Right lung (tissue), 5 donors: ENCODE data around the gene IFI35. TPM values are rescaled to one million over a fixed set of nuclear protein-coding genes. Genes with fewer than 3 reads are reported as not detected.
"Not testable (repeated sequence)": the region's sequence is repeated elsewhere in the genome, so short reads cannot be mapped to it uniquely, and the experiment has no call there.

Experiments used
- DNase-seq, 2 donors: peaks; one replicate each; pipeline ENCODE4 v3.0.0-alpha.2; 2013
- polyA plus RNA-seq, 5 donors: library from polyadenylated mRNA; unstranded; fragments of 120-200 nt; gene quantifications; one replicate each; pipeline versions ENCODE4 v1.2.1 to v1.2.3, GENCODE V29; 2013; ENCODE audit warnings: inconsistent platforms in 1 of 5, low replicate concordance in 1 of 5; ENCODE audit not compliant: insufficient read length in 5 of 5, insufficient read depth in 1 of 5

The IFI35 gene
- polyA plus RNA-seq, 5 donors, result 14.6 to 20.5 (median 16.0) TPM

DNA sequence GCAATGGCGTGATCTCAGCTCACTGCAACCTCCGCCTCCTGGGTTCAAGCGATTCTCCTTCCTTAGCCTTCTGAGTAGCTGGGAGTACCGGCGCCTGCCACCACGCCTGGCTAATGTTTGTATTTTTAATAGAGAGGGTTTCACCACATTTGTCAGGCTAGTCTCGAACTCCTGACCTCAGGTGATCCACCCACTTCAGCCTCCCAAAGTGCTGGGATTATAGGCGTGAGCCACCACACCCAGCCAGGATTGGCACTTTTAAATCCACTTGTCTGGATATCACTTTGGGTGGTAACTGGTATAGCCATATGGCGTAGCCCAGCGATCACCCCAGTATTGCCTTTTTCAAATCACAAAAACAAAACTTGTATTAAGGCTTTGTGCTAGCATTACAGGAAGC, 12.7 kb upstream of the IFI35 start:
- not testable (repeated sequence) for DNase-seq

DNA sequence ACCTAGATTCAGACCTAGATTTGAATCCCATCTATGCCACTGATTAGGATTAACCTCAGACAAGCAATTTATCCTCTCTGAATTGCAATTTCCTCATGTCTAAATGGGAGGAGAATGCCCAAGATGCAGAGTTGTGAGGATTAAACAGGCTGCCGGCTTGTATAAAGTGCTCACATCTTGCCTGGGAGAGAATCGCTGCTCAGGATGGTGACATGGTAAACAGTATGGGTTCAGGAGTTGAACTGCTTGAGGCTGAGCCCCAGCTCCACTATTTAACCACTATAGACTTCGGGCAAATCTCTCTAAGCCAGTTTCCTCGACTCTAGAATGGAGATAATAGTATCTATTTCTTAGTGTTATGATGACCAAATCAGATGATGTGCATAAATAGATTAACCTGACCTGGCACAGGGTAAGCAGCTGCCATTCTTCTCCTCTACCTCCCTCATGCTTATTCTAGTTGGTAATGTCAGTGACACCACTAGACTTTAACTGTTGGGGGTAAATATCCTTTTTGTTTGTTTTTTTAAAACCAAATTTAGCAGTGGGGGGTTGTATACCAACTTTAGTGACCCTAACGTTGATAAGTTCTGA, 9.1 kb upstream of the IFI35 start:
- DNase-seq, result no peak

DNA sequence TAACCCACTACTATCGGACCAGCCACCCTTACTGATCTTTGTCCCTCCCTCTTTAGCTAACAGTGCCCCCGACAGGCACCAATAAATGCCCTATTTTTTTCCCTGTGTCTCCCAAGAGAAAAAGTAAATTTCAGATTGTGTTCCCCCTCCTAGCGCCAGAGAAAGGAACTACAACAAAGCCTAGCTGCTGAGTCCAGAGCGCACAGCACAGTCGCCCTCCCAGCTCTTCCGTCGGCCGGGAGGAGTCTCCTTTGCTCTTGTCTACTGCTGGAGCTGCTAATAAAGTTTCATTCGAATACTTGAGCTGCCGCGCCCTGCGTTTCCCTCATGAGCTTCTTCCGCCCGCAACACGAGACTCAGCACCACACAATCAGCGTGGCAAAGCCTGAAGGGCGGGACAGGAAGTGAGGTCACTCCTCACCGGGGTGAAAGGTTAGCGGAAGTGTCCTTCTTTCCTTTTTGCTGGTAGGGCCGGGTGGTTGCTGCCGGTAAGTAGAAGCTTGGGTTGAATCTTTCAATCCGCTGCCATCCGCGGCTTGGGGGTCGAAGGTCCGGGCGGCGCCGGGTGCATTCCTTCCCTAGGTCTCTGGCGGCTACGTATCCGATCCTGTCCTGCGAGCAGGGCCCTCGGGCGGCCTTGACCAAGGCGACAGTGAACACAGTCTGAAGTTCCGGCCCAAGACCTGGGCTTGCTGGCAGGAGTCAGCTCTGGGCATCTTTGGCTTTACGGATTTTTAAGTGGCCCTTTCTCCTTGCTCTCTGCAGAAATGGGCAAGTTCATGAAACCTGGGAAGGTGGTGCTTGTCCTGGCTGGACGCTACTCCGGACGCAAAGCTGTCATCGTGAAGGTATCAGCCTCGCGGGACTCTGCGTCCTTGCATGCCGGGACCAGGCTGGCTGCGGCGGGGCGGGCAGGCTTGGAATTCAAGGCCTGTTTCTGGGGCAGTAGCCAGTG, 8.3 kb upstream of the IFI35 start, which contains the start of gene RPL27:
Gene RPL27 (plus strand): TSS at position 436 of the 955 bp plus-strand sequence. CDS start 332 bp downstream, at position 768.
- peak; percentile 99 to 100 for DNase-seq

DNA sequence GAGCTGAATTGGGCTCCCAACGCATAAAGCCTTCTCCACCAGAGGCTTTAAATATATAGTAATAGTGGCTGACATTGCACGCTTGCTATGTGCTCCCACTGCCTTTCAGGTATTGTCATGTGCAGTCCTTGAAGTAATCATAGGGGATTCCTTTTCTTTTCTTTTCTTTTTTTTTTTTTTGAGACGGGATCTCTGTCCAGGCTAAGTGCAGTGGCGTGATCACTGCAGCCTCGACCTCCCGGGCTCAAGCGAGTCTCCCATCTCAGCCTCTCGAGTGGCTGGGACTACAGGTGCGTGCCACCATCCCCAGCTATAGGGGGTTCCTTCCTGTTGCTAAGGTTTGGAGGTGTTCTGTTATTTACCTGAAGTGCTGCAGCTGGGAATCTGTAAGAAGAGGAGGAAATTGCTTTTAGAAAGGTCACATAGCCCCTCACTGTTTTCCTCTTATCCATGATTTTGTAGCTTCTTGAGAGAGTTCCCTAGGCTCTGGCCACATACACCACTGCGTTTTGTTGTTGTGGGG, 7.5 kb upstream of the IFI35 start:
- no peak for DNase-seq

DNA sequence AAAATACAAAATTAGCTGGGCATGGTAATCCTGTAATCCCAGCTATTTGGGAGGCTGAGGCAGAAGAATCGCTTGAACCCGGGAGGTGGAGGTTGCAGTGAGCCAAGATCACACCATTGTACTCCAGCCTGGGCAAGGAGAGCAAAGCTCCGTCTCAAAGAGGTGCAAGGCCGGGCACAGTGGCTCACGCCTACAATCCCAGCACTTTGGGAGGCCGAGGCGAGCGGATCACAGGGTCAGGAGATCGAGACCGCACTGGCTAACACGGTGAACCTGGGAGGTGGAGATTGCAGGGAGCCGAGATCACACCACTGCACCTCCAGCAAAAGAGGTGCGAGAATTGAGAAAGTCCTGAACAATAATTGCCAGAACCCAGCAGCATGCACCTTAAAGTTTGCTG, 5.7 kb upstream of the IFI35 start:
- not testable (repeated sequence) for DNase-seq

DNA sequence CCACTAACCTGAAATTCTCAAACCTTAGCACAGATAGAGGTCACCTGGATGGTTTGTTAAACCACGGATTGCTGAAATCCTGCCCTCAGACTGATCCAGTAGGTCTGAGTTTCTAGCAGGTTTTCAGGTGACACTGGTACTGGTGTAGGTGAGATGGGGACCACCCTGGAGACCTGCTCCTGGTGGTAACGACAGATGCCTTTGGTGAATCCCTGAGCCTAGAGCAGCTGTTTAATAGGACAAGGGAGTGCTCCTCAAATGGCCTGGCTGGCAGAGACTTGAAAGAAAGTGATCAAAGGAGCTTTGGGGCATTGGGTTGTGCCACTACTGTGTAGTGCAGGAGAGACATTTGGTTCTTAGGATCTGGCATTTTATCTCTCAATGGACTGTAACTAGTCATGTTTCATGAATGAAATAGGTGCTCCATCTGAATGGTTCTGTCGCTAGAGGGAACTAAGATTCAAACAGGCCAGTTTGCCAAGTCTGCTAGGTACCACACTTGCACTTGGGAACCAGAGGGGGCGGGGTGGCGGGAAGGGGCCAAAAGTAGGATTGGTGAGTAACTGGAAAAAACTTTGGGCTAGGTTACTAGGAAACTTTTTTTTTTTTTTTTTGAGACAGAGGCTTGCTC, 2.9 kb upstream of the IFI35 start:
- no peak for DNase-seq

DNA sequence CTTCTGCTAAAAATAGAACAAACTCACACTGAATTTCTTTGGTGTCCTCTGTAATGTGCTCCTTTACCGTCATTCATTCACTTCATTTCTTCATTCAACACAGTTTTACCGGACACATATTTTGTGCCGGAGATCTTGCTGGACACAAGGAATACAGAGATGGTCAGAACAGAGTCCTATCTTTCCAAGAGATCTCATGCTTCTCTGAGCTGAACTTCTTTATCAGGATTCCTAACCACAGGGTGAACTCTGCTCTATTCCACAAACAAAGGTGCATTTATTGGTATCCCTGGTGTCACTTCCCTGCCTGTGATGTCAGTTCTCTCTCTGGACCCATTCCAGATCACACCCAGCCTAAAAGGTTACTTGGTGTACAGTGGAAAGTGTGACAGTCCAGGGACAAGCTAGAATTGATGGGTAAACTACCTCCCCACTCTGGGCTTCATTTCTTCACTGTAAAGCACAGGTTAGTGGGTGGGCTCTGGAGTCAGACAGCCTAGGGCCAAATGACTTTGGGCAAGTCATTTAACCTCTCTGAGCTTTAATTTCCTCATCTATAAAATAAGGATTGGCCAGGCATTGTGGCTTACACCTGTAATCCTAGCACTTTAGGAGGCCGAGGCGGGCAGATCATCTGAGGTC, 4.2 kb downstream of the IFI35 start:
- no peak for DNase-seq

DNA sequence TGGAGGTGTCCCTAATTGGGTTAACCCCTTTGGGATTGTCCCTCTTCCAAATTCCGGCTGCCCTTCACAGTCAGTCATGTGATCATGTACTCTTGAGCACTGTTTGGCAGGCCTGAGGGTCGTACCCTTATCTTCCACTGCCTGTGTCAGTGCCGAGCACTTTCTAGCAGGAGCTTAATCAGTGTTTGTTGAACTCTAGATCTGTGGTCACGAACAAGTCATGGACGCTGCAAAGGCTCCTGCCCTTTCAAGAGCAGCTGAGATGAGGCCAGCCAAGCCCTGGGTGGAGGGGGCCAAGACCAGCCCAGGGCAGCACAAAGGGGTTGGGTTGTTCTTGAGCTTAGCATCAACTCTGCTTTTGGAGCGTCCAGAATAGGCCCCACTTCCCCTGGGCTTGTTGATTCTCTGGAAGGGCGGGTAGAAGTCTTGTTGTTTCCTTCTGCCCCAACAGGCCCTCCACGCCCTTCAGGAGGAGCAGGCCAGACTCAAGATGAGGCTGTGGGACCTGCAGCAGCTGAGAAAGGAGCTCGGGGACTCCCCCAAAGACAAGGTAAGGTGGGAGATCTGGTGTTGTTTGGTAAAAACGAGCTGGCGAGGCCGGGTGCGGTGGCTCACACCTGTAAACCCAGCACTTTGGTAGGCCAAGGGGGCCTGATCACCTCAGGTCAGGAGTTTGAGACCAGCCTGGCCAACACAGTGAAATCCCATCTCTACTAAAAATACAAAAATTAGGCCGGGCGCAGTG, 5.3 kb downstream of the IFI35 start:
- DNase-seq, result no peak

DNA sequence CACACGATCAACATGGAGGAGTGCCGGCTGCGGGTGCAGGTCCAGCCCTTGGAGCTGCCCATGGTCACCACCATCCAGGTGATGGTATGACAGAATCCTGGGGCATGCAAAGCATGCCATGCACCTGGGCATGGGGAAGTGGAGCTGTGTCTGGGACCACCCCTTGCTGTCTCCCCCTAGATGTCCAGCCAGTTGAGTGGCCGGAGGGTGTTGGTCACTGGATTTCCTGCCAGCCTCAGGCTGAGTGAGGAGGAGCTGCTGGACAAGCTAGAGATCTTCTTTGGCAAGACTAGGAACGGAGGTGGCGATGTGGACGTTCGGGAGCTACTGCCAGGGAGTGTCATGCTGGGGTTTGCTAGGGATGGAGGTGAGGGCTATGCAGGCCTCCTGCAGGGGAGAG, 6.7 kb downstream of the IFI35 start:
- no peak for DNase-seq

DNA sequence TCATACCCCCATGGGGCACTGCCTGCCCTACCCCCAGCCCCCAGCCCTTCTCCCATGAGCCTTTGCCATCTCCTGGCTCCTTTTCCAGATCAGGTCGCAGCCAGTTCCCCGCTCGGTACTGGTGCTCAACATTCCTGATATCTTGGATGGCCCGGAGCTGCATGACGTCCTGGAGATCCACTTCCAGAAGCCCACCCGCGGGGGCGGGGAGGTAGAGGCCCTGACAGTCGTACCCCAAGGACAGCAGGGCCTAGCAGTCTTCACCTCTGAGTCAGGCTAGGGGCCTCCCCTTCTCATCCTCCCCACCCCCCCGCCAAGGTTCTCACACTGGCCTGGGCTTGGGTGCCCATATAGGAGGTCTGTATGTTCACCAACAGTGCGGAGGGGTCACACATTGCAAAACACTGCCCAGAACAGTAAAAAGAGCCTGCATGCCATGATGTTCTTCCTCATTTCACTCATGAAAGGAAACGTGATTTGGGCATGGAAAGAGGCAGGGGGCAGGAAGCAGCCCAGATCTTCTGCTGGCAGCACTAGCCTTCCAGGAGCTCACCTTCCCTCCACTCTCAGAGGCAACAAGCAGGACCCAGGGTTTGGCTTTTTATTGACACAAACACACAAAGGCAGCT, 7.5 kb downstream of the IFI35 start:
- no peak for DNase-seq

DNA sequence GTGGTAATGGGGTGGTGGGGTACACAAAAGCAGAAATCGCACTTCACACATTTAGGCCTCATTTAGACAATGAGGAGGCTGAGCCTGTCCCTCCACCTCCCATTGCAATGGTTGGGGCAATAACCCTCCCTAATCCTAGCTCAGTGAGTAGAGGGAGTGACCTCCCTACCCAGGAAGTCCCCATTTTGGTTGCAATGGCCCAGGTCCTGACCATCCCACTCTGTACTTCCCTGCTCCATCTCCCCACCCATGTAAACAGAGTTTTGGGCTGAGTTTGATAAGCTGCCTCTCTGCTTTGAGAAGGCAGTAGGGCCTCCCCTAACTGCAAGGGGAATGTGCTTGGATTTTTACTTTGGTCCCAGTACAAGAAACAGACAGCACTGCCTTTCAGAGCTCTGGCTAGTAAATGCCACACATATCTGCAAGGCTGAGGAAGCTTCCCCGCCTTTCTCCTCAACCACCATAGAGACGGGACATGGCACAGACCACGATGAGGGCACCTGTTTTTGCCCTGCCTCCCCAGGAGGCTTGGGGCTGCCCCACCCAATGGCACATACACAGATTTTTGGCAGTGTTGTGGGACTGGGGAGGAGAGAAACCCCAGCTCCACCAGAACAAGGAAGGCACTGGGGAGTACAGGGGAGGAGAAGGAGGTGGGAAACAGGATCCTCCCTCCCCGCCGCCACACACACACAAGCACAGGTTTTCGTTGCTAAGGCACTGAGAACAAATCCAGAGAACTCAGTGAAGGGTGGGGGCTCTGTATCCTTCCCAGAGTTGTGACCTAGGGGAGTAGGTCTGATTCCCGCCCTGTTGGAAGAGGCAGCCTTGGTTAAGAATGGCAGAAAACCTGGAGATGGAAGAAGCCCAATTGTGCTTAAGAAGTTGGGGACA, 8.3 kb downstream of the IFI35 start:
- DNase-seq, result no peak

DNA sequence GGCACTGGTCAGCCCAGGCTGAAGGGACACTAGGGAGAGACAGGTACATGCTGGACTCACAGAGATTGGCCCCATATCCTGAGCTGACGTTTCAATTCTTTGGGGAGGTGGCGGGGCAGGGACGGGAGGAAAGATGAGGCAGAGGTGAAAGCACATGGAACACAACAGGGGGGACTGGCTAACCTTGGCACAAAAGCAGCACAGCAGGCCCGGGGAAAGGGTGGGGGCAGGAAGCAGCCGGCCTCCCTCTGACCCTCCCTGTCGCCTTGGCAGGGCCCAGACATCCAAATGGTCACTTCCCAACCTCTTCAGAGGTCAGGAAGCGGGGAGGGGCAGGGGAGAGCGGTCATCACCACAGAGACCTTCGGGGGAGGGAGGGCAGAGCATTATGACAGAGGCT, 9.0 kb downstream of the IFI35 start:
- DNase-seq, result no peak

DNA sequence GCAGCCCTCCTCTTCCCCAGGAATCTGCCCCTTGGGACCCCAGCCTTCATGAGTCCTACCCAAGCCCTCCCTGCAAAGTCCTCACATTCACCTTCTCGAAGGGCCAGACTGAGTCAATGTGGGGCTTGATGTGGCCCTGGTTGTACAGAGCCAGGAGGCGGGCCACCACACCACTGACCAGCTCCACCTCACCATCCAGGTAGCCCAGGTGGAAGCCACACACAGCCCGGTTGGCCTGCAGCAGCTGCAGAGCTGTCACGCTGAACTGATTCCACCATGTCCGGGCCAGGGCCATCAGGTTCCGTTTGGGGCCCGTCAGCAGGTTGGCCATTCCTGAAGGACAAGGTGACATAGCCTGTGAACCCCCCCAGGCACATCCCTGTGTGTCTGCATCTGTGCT, 9.6 kb downstream of the IFI35 start:
- DNase-seq, result no peak

DNA sequence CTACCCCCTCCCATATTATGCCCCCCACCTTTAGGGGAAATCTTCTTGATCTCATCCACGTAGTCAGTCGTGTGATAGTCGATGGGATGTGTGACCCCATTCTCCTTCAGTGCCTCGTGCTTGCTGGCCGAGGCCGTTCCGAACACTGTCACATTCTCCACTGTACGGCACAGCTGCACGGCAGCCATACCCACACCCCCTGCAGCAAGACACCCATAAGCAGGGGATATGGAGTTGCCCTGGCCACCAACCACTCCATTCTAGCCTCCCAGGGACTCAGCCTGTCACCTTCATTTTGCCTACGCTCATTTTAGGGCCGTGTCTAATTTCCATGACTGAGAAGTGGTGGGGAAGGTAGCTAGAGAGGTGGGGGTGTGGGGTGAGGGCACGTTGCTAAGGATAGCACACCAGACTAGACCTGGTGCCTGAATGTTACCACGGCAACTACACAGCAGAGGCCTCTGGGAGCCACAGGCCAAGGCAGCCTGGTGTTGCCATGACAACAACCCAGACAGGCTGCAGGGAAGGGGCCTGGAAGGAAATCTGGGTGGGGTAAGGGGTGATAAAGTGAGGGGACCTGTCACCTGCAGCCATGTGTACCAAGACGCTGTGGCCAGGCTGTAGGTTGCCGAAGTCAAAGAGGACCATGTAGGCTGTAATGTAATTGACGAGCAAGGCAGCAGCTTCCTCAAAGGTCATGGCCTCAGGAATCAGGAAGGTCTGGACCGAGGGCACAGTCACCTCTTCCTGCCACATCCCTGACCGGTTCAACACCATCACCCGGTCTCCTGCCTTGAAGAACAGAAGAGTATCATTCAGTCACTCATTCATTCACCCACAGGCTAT, 11.6 kb downstream of the IFI35 start:
- no peak for DNase-seq

DNA sequence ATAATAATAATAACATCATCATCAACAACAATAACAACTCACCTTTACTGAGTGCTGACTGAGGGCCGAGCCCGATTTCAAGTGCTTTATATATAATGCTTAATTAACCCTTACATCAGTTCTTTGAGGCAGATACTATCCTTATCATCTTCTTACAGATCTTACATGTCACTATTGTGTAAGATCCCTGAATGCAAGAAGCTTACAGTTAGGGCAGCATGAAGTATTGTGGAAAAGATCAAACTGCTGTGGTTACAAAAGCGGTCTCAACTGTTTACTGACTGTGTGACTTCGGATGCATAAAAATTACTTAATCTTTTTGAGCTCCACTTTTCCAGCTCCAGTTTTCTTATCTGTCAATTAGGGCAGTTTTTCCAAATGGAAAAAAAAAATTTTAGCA, 12.3 kb downstream of the IFI35 start:
- DNase-seq, result no peak

DNA sequence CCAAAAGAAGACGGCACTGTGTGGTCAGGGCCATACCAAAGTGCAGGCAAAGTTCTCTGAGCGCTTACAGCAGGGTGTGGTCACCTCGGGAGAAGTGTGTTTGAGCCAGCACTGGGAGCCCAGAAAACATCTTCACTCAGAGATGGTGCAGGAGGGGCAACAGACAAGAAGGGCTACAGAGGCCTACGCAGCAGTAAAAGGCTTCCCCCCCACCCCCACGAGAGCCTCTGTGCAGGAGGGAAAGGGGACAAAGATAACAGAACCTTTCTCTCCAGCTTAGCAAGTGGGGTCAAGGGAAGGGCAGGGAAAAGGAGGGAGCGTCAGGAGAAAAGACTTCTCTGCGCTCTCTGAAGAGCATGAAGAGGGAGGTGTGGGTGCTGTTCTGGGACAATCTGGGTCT, 12.8 kb downstream of the IFI35 start:
- DNase-seq, result no peak

DNA sequence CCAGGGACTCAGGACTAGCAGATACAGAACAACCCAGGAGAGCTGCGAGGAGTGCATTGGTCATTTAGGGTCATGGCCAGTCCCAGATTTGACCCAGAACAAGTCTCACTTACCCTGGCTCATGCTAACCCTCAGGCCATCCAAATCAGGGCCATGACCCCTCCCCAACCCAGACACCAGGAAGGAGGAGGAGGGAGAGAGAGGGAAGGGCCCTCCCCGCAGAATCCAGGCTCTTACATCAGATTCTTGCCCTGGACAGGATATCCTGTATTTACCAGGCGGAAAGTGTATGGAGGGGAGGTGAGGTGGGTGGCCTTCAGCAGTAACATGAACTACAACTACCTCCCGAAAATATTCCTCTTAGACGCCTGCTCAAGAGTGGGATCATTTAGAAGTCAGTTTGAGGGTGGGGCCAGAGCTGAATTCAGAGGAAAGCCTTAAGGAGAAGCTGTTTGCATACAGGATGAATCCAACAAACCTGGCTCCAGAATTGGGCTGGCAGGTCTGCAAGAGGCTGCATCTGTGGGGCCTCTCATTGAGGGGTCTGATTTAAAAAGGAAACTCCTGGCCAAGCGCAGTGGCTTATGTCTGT, 13.5 kb downstream of the IFI35 start:
- DNase-seq, result no peak
